Transverse colon (tissue), 4 donors: ENCODE measurements around the gene SFXN4. TPM values are rescaled to one million over a fixed set of nuclear protein-coding genes. Genes with fewer than 3 reads are reported as not detected.
A peak's percentile ranks its signal among the peaks of the same experiment; 100 is the strongest.
"Not testable (repeated sequence)": the region's sequence is repeated elsewhere in the genome, so short reads cannot be mapped to it uniquely, and the experiment has no call there.

Experiments
- DNase-seq: peaks from one replicate; pipeline ENCODE4 v3.0.0-alpha.2; 2019
- H3K27ac ChIP-seq, 4 donors: fragments of 200-600 bp; sonication (generic); 2 replicates each; pipeline ENCODE4 v1.5.1; 2016 to 2018; ENCODE audit warnings: inconsistent platforms in 4 of 4
- H3K27me3 ChIP-seq: fragments of 200-600 bp; sonication (generic); 2 replicates; pipeline ENCODE4 v1.5.1; 2017; ENCODE audit warnings: inconsistent platforms
- H3K36me3 ChIP-seq, 4 donors: fragments of 200-600 bp; sonication (generic); 2 replicates each; pipeline ENCODE4 v1.5.1; 2017 to 2019; ENCODE audit warnings: inconsistent platforms in 4 of 4
- H3K4me1 ChIP-seq, 4 donors: fragments of 200-600 bp; sonication (generic); 2 replicates each; pipeline ENCODE4 v1.5.1; 2017 to 2020; ENCODE audit warnings: inconsistent platforms in 4 of 4
- H3K4me3 ChIP-seq, 4 donors: fragments of 200-600 bp; sonication (generic); 1 replicate in 1 of 4; 2 replicates in 3 of 4; pipeline versions ENCODE4 v1.5.1 to v1.6.1; 2017 to 2019; ENCODE audit warnings: inconsistent platforms in 4 of 4
- H3K9me3 ChIP-seq, 2 donors: fragments of 200-600 bp; sonication (generic); 2 replicates each; pipeline ENCODE4 v1.5.1; 2017 to 2019; ENCODE audit warnings: inconsistent platforms in 2 of 2
- CTCF ChIP-seq, 5 experiments: fragments of 200-600 bp in 3 of 5; fragments of 450-650 bp in 2 of 5; sonication (generic) in 3 of 5; IDR thresholded peaks; 1 replicate in 2 of 5; 2 replicates in 3 of 5; pipeline ENCODE4 v1.5.1; 2016 to 2017; ENCODE audit warnings: antibody characterized with exemption in 5 of 5, inconsistent platforms in 3 of 5, mild to moderate bottlenecking in 2 of 5, moderate library complexity in 1 of 5
- EP300 ChIP-seq: sonication (generic); formaldehyde crosslinking; IDR thresholded peaks from one replicate; pipeline ENCODE4 v1.6.1; 2017; ENCODE audit warnings: antibody characterized with exemption, low read depth
- POLR2A ChIP-seq: fragments of 450-650 bp; IDR thresholded peaks from one replicate; pipeline ENCODE4 v1.6.1; 2016; ENCODE audit warnings: antibody characterized with exemption, mild to moderate bottlenecking, moderate library complexity
- POLR2AphosphoS5 ChIP-seq, 3 donors: sonication (generic); formaldehyde crosslinking; IDR thresholded peaks; one replicate each; pipeline ENCODE4 v1.6.1; 2016; ENCODE audit warnings: antibody characterized with exemption in 3 of 3
- WGBS, 2 donors: methylation state at CpG; one replicate each; pipeline ENCODE4 v1.1.5; 2018; ENCODE audit warnings: low coverage in 1 of 2; 5-methylcytosine and 5-hydroxymethylcytosine counted together
- in situ Hi-C, 4 donors: fragments of 200-750 bp; cut with MboI; loops; one replicate each; pipeline versions ENCODE4 v1.15.0 to v1.15.1; 2017; ENCODE audit warnings: low sequenced_read_pairs in 3 of 4, low pct_ligation_motif_present in 1 of 4, low pct_unique_long_range_greater_than_20kb in 1 of 4
- intact Hi-C: fragments of 100-400 bp; cut with DNase I; formaldehyde crosslinking; loops from one replicate; pipeline ENCODE4 v1.15.1; 2023; ENCODE audit warnings: low total_unique reads
- total RNA-seq, 4 donors: library from RNA; depleted of rRNA; stranded (reverse); fragments of >200 nt; gene quantifications; one replicate each; pipeline ENCODE4 v1.1.0, GENCODE V29; 2016

Gene SFXN4
- total RNA-seq, 4 donors from 2014 or later: 15.0 to 61.3 (median 27.7) TPM

- Histone ChIP-seq H3K9me3 (no peaks in the 10 kb centered on the region), H3K4me1 (no peaks in the 10 kb centered on the region), H3K36me3 (peaks cover 0 to 5% (median 0%) of the 10 kb centered on the region in 4 donors), H3K27ac (no peak overlapping the region), H3K27me3 (no peaks in the 10 kb centered on the region), H3K4me3 (no peak overlapping the region)
- in situ Hi-C loops: loop anchor here in 1 of 4 donors (25.0 kb wide), 1 partner anchor 101 kb away; the partner anchor contains the start of gene NANOS1
- intact Hi-C loops: no loop called here
- DNase-seq: no peak
- TF ChIP-seq POLR2AphosphoS5 (IDR thresholded peaks at IDR 0.05): no peak
- TF ChIP-seq CTCF (IDR thresholded peaks at IDR 0.05): no peak
- no peak for TF ChIP-seq EP300
- no peak for TF ChIP-seq POLR2A
- WGBS, 2 donors: 92 to 98% methylated on average over 8 to 16 of the region's 16 CpGs
These were observed 26.9 kb downstream of the SFXN4 start for GRCh38 chr10:119138346-119139306.

GRCh38 chr10:119137878-119138277, 27.6 kb downstream of the SFXN4 start:
- H3K9me3 ChIP-seq, H3K4me1 ChIP-seq, DNase-seq, H3K27ac ChIP-seq, intact Hi-C loops, H3K36me3 ChIP-seq, H3K27me3 ChIP-seq, H3K4me3 ChIP-seq: not testable (repeated sequence)
- in situ Hi-C loops: loop anchor here in 1 of 4 donors (25.0 kb wide), 1 partner anchor 101 kb away; the partner anchor contains the start of gene NANOS1
- WGBS, 2 donors: 80% methylated on average over 5 to 8 of the region's 8 CpGs

- no peak for DNase-seq
- H3K9me3 ChIP-seq: no peaks in the 10 kb centered on the region
- peaks cover 0 to 12% (median 0%) of the 10 kb centered on the region in 4 donors for H3K36me3 ChIP-seq
- 82 to 94% methylated on average over 6 to 7 of the region's 7 CpGs for WGBS, 2 donors
- in situ Hi-C loops: loop anchor here in 1 of 4 donors (25.0 kb wide), 1 partner anchor 99 kb away; the partner anchor contains the start of gene NANOS1
- peak overlapping the region in 2 of 4 donors; percentile 16 to 25 for H3K27ac ChIP-seq
- no peak overlapping the region for H3K4me3 ChIP-seq
- intact Hi-C loops: no loop called here
- H3K4me1 ChIP-seq: peaks cover 0 to 3% (median 0%) of the 10 kb centered on the region in 4 donors
- no peaks in the 10 kb centered on the region for H3K27me3 ChIP-seq
- no peak for TF ChIP-seq EP300
- no peak for TF ChIP-seq CTCF (IDR thresholded peaks at IDR 0.05)
- TF ChIP-seq POLR2AphosphoS5 (IDR thresholded peaks at IDR 0.05): no peak
- TF ChIP-seq POLR2A: no peak
These were observed 29.4 kb downstream of the SFXN4 start for GRCh38 chr10:119136084-119136483.

GRCh38 chr10:119135513-119135881, 30.0 kb downstream of the SFXN4 start:
- Histone ChIP-seq H3K4me1 (peaks cover 0 to 5% (median 1%) of the 10 kb centered on the region in 4 donors), H3K4me3 (no peak overlapping the region), H3K27me3 (no peaks in the 10 kb centered on the region), H3K9me3 (no peaks in the 10 kb centered on the region), H3K36me3 (peaks cover 0 to 14% (median 0%) of the 10 kb centered on the region in 4 donors), H3K27ac (peak overlapping the region in 2 of 4 donors; percentile 25 to 55)
- in situ Hi-C loops (loop anchor here in 1 of 4 donors (25.0 kb wide), 1 partner anchor 98 kb away; the partner anchor contains the start of gene NANOS1), intact Hi-C loops (no loop called here)
- 65 to 81% methylated on average over 3 to 4 of the region's 4 CpGs for WGBS, 2 donors
- no peak for TF ChIP-seq EP300
- TF ChIP-seq POLR2AphosphoS5 (IDR thresholded peaks at IDR 0.05): no peak
- no peak for TF ChIP-seq CTCF (IDR thresholded peaks at IDR 0.05)
- no peak for TF ChIP-seq POLR2A
- no peak for DNase-seq
